ENCODE measurements around the gene KRT80. TPM values are rescaled to one million over a fixed set of nuclear protein-coding genes. Genes with fewer than 3 reads are reported as not detected.

Gene KRT80
- polyA plus RNA-seq, 2 of the 4 experiments (the other 2 are of a cell fraction): 38.3 to 63.1 TPM

DNA sequence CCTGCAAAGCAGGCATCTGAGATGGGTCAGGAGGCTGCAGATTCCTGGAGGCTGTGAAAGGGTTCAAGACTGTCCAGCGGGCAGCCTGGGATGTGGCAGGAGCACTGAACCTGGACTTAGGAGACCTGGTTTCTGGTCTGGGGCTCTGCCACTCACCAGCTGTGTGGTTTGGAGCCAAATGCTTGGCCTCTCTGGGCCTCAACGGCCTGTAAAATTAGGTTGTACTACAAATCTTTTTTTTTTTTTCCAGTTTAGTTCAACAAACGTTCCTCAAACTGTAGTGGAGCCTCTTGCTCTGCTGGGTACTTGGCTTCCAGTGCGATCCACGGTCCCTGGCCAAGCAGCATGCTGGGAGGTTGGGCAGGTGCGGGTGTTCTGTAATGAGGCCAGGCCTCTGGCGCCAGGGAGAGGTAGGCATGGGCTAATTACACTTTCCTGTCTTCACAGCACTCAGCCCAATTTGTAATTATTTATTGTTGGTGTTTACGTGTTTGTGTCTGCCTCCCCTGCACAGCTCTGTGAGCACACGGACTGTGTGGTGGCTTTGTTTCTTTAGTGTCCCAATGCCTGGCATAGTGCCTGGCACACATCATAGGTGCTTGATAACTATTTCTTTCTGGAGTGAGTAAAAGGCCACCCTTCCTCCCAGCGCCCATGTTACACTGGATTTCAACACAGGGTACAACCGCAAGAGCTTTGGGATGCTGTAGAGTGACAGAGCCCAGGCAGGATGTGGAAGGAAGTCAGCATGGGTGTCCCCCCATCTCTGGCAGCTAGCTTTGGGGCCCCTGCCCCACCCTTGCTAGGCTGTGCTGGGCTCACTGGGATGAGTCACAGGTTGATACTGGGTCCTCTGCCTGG lies 5.8 kb upstream of the KRT80 start:
- WGBS (ENCODE audit: missing lambda C conversion rate): 78% methylated on average over 11 of the region's 11 CpGs
- FAIRE-seq: no peak

GRCh38 chr12:52195065-52195730 lies 3.4 kb upstream of the KRT80 start:
- CTCF ChIA-PET: interaction anchor here (1.4 to 1.9 kb wide), 2 partner anchors 27 to 132 kb away, joined by 6 read pairs; no protein-coding TSS in a partner anchor
- Histone ChIP-seq H3K27ac (peak overlapping the region; percentile 96 to 100), H3K4me3 (no peak overlapping the region), H3K4me1 (peaks cover 69% of the 10 kb centered on the region), H3K9me3 (no peaks in the 10 kb centered on the region), H3K4me2 (0 out of 3 replicates have a peak overlapping the region, but pooled peaks have one; percentile 6)
- 86% methylated on average over 8 of the region's 8 CpGs for WGBS (ENCODE audit: missing lambda C conversion rate)
- ATAC-seq (no peak), FAIRE-seq (no peak), DNase-seq (ENCODE audit: low read depth in 1 of 2, low spot score in 1 of 2) (no peak)
- POLR2A ChIA-PET: no interaction called here
- TF ChIP-seq ZFP36 (IDR thresholded peaks at IDR 0.05; ENCODE audit: borderline replicate concordance, partially characterized antibody) (no peak), NPAS2 (CRISPR knock-in tag; IDR thresholded peaks at IDR 0.05; ENCODE audit: borderline replicate concordance) (0 out of 2 replicates have a peak, but pooled peaks have one; percentile 10)

More for the DNA sequence above, 5.8 kb upstream of the KRT80 start:
- POLR2A ChIA-PET: interaction anchor here (0.6 kb wide), 1 partner anchor 809 kb away, joined by 7 read pairs; no protein-coding TSS in a partner anchor
- ATAC-seq (no peak), DNase-seq (ENCODE audit: low read depth in 1 of 2, low spot score in 1 of 2) (no peak)
- CTCF ChIA-PET: interaction anchor here (0.6 to 1.4 kb wide), 3 partner anchors 24 to 113 kb away, joined by 3 to 5 read pairs (median 3); no protein-coding TSS in a partner anchor
- Histone ChIP-seq H3K4me1 (peaks cover 75% of the 10 kb centered on the region), H3K9me3 (no peaks in the 10 kb centered on the region), H3K27ac (peak overlapping the region; percentile 87 to 96; a peak in 5 of 6 replicates), H3K4me3 (no peak overlapping the region), H3K4me2 (peak overlapping the region; percentile 3; the same call in 1 of the 3 replicates)
- TF ChIP-seq PHF8 (IDR thresholded peaks at IDR 0.05; ENCODE audit: borderline replicate concordance, low read depth) (no peak), KDM5A (IDR thresholded peaks at IDR 0.05) (no peak), ZFP36 (IDR thresholded peaks at IDR 0.05; ENCODE audit: borderline replicate concordance, partially characterized antibody) (no peak), TP53 (CRISPR knock-in tag; IDR thresholded peaks at IDR 0.05) (no peak), RAD21 (conservative IDR thresholded peaks at IDR 0.05 in 1 of 2, IDR thresholded peaks at IDR 0.05 in 1 of 2) (no peak), CEBPB (IDR thresholded peaks at IDR 0.05) (no peak), FOSL2 (IDR thresholded peaks at IDR 0.05) (no peak), FOSL2 (CRISPR knock-in tag; IDR thresholded peaks at IDR 0.05) (no peak), ZNF302 (CRISPR knock-in tag; IDR thresholded peaks at IDR 0.05) (no peak), REST (IDR thresholded peaks at IDR 0.05) (no peak), ELK1 (IDR thresholded peaks at IDR 0.05; ENCODE audit: low read depth, low read length) (no peak), MYC (IDR thresholded peaks at IDR 0.05; ENCODE audit: borderline replicate concordance, low read length) (no peak)
- TF ChIP-seq, protein P1, sequence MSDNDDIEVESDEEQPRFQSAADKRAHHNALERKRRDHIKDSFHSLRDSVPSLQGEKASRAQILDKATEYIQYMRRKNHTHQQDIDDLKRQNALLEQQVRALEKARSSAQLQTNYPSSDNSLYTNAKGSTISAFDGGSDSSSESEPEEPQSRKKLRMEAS (IDR thresholded peaks at IDR 0.05): no peak
